Measurements from ENCODE around the gene TNF.

GRCh38 chr6:31528307-31528777 is 47.0 kb upstream of the TNF start:
- TF ChIP-seq, protein P1, sequence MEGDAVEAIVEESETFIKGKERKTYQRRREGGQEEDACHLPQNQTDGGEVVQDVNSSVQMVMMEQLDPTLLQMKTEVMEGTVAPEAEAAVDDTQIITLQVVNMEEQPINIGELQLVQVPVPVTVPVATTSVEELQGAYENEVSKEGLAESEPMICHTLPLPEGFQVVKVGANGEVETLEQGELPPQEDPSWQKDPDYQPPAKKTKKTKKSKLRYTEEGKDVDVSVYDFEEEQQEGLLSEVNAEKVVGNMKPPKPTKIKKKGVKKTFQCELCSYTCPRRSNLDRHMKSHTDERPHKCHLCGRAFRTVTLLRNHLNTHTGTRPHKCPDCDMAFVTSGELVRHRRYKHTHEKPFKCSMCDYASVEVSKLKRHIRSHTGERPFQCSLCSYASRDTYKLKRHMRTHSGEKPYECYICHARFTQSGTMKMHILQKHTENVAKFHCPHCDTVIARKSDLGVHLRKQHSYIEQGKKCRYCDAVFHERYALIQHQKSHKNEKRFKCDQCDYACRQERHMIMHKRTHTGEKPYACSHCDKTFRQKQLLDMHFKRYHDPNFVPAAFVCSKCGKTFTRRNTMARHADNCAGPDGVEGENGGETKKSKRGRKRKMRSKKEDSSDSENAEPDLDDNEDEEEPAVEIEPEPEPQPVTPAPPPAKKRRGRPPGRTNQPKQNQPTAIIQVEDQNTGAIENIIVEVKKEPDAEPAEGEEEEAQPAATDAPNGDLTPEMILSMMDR (IDR thresholded peaks at IDR 0.05; ENCODE audit: low read depth, low read length), result no peak
- TF ChIP-seq POLR2A (IDR thresholded peaks at IDR 0.05; ENCODE audit: extremely low read depth, insufficient read length) (no peak), MAX (IDR thresholded peaks at IDR 0.05; ENCODE audit: low read depth, low read length) (no peak)

Data from NB4 (cell line).